NCI-H1436 (cell line): ENCODE results near the gene BICRA.
"Not testable (repeated sequence)": the region's sequence is repeated elsewhere in the genome, so short reads cannot be mapped to it uniquely, and the experiment has no call there.

Source experiments
- DNase-seq: peaks from one replicate; lab custom pipeline; 2025; lab: John Stamatoyannopoulos, UW

The BICRA gene

DNA sequence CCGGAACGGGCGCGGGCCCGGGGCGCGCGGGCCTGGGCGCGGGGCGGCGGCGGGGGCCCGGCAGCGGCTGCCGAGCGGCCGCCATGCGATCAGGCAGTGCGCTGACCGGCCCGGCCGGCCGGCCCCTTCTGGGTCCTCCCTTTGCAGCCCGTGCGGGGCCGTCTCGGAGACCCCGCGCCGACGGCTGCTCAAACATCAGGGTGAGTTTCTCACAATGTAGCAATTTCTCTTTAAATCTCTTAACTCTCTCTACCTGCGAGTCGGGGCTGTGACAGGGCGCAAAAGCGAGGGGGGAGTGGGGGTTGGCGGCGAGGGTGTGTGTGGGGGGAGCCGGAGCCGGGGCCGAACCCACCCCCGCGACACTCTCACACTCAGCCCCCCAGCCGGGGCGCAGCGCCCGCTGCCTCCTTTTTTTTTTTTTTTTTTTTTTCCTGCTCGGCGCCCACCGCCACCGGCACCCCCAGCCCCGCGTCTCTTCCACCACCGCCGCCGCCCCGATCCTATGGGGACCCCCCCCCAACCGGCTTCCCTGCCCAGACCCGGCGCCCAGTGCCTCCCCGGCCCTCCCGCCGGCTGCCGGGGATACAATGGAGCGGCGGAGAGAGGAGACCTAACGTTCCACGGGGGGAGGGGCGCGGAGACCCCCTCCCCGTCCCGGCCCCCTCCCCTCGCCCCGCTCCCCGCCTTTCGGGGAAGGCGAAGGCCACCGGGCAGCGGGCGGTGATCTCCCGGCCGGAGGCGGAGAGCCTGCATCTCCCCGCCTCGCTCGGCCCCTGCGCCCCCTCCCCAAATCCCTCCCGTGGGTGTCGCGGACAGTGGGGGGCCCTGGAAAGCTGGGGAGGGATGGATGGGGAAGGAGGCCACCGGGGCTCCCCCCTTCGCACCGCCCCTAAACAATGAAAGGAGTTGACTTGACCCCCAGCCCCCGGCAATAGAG, at the start of gene BICRA:
BICRA (plus strand) TSS at position 166 of the 937 bp plus-strand sequence. CDS start 64,441 bp downstream, outside the sequence.
- peak; percentile 89 for DNase-seq

DNA sequence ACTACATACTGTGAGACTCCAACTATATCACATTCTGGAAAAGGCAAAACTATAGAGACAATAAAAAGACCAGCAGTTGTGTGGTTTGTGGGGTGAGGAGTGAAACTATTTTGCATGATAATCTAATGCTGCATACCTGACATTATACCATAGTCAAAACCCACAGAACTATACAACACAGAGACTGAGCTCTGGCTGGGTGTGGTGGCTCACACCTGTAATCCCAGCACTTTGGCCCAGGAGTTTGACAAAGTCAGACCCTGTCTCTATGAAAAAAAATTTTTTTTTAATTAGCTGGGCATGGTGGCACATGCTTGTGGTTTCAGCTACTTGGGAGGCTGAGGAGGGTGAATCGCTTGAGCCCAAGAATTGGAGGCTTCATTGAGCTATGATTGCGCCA, 47.9 kb upstream of the BICRA start:
- DNase-seq: no peak

DNA sequence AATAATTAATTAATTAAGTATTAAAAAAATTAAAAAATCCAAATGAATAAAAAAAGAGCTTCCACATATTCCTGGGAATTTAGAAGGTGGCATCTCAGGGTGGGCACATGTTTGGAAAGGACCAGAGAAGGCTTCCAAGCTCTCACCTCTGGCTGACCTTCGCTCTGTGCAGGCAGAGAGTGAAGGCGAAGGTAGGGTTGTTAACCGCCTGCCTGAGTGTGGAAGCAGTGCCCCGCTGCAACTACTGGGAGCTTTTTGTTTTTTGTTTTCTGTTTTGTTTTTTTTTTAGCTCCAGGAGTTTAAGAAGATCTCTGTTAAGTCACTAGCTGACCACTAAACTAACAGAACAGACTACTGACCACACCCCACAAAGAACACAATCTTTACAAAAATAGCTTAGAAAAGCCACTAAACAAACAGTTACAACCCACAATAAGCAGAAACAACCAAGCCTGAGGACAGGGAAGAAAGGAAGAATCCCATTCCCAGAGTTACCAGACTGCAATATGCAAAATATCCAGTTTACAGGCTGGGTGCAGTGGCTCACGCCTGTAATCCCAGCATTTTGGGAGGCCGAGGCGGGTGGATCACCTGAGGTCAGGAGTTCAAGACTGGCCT, 47.4 kb upstream of the BICRA start:
- DNase-seq: no peak

DNA sequence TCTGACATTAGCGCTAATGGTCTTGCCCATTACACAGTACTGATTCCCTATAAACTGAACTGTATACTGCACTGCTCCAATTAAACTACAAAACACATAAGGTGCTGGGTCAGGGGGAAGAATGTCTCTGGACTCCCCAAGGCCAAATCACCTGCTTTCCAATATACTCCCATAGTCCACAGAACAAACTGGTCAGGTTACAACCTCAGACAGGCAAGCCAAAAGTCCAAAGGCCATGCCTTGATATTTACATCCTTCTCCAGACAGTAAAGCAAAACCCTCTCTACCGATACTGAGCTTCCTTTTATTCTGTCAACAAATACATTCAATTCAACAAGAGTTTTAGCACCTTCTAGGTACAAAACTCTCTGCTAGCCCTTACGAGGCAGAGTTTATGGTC, 44.9 kb upstream of the BICRA start:
- DNase-seq: no peak

DNA sequence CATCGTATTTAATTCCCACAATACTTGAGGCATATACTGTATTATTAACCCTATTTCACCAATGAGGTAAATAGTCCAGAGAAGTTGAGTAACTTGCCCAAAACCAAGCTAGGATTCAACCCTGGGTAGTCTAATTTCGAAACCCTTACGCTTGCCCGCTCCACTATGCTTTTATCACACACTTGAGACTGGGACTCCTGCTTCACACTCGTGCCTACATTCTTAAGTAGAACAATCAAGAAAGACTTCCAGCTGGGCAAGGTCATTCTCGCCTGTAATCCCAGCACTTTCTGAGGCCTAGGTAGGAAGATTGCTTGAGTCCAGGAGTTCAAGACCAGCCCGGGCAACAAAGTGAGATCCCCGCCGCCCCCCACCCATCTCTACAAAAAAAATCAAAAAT, 39.6 kb upstream of the BICRA start:
- DNase-seq: no peak

DNA sequence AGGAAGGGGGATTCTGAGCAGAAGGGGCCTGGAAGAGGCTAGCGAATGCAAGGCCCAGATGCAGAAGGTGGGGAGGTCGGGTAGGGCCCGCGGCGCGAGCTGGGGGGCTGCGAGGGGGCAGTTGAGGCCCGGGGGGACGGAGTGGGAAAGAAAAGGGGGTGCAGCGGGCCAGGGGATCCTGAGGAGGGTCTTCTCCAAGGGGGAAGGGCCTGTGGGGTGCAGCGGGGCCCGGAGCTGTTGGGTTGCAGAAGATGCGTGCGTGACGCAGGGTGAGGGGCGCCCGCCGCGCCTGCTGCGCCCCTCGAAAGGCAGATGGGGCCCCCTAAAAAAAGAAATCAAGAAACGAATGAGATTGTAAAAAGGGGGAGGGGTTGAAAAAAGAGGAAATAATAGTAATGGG, 36.3 kb upstream of the BICRA start:
- DNase-seq: no peak

DNA sequence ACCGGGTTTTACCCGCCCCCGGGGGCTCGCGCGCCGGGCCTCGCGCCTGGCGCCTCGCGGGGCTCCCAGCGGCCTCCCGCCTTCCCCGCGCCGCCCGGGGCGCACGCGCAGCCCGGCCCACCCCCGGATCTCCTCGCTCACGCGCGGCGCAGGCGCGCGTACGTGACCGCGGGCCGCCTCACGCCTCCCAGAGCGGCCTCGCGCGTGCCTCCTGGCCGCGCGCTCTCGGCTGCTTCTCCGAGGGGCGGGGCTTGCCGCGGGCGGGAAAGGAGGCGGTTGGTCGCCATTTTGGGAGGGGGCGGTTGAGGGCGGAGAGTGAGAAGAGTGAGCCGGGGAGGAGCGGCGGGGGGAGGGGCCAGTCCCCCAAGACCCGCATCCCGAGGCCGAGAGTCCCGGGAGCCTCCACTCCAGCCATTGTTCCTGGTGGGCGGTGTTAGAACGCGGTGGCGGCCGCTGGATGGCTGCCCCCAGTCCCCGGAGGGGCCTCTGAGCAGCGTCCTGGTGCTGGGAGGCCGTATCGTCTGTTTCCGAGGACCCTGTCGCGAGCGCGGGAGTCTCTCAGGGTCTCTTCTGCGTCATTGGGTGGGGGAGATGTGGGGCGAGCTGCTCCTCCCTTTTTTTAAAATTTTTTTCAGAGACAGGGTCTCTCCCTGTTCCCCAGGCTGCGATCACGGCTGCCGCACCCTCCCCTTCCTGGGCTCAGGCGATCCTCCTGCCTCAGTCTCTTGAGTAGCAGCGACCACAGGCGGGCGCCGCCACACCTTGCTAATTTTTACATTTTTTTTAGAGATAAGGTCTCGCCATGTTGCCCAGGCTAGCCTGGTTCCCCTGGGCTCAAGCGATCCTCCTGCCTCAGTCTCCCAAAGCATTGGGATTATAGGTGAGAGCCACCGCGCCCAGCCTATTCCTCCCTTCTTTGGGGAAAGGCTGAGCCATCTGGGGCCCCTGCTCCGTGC, 35.6 kb upstream of the BICRA start, which contains the start of gene ZNF541:
ZNF541 (minus strand) TSS at position 78 of the 956 bp plus-strand sequence. CDS start 17,292 bp downstream, outside the sequence.
- DNase-seq: no peak

DNA sequence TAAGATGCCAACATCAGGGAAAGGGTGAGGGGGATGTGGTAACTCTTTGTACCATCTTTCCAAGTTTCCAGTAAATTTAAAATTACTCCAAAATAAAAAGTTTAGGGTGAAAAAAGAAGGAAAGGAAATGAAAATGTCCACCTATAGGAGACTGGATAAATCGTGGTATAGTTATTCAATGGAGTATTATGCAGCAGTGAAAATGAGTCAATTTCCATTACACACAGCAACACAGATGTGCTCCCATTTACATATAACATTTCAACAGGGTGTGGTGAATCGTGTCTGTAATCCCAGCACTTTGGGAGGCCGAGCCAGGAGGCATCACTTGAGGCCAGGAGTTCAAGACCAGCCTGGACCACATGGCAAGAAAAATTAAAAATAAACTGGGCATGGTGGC, 28.5 kb upstream of the BICRA start:
- DNase-seq: no peak

DNA sequence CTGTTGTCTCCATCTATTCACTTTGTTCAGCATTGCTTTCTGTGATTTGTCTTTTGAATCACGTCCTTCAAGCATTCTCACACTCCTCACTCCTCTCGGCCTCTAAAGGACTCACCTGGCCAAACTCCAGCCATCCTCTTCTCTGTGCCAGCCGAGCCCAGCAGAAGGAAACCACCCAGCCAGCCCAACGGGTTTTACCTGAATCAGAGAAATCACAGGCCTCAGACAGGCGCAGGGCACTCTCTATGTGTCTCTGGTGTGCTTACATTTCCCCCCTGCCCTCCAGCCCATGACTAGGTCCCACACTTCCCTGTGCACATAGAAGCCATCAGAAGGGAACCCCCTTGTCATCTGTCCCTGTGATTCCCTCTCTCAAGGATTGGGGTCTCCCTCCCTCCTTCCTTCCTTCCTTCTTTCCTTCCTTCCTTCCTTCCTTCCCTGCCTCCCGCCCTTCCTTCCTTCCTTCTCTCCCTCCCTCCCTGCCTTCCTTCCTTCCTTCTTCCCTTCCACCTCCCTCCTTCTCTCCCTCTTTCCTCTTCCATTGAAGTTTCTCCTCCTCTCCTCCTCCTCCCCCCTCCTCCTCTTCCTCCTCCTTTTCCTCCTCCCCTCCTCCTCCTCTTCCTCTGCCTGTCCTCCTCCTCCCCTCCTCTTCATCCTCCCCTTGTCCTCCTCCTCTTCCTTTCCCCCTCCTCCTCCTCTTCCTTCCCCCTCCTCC, 27.2 kb upstream of the BICRA start:
- DNase-seq: no peak

DNA sequence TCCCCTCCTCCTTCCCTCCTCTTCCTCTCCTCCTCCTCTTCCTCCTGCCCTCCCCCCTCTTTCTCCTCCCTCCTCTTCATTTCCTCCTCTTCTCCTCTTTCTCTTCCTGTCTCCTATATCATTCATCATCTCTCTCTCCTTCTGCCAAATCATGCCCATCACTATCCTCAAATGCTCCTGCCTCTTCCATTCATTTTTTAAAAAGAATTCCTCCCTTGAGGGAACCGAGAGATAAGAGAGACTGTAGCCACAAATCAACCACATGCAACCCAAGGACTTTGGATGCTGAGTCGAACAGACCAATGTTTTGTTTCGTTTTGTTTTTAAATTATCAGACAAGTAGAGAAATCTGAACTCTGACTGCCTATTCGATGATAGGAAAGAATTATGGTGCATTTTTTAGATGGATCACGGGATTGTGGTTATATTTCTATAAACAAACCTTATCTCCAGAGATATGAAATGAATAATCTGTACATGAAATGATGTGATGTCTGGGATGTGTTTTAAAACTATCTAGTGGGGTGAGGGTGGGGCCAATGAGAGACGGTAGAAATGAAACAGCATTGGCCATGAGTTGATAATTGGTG, 26.5 kb upstream of the BICRA start:
- no peak for DNase-seq

DNA sequence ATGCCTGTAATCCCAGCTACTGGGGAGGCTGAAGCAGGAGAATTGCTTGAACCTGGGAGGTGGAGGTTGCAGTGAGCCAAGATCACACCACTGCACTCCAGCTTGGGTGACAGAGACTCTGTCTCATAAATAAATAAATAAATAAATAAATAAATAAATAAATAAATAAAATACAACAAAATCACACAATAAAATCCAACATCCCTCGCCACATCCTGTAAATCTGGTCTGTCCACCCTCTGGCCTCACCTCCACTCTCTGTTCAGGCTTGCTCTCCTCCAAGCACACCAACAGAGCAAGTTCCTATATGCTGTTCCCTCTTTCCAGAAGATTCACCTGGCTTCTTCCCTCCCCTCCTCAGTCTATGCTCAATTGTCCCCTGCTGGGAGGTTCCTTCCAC, 25.8 kb upstream of the BICRA start:
- not testable (repeated sequence) for DNase-seq

DNA sequence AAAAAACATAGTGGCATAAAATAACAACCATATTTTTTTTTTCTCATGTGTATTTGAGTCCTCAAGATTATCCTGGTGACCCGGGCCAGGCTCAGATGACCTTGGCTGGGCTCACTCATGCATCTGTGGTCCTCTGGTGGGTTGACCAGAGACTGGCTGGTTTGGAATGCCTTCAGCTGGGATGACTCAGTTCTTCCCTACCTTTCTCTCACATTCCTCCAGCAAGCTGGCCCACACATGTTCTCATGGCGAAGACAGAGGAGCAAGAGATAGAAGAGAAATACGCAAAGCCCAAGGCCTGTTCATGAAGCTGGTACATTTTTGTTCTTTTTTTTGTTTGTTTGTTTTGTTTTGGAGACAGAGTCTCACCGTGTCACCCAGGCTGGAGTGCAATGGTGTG, 21.6 kb upstream of the BICRA start:
- no peak for DNase-seq

DNA sequence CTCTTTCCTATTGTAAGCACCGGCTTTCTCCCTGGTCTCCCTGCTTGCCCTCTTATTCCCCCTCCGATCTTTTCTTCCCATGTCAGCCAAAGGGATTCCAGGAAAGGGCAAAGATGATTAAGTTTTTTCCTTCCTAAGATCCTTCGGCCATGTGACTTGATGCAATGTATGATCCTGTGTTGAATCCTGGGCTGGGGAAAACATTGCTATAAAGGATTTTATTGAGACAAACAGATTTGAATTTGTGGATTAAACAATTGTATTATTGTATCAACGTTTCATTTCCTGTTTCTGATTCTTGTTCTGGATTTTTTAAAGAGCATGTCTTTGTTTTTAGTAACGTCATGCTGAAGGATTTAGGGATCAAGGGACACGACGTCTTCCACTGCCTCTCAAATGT, 19.1 kb upstream of the BICRA start:
- DNase-seq: no peak

DNA sequence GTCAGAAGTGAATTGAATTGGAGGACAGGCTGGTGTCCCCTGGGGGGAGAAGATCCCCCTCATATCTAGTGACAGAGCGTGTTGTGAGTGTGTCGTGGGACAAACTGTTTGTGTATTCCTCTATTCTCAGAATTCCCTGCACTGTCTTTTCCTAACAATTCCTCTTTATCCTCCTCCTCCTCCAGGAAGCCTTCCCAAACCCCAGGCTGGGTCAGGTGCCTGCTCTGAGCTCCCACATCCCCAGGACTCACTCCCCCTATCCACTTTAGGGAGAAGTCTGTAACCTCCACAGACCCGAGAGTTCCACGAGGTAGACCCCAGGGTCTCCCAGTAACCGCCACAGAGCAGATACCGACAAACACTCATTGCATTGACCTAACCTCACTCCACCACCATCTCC, 15.1 kb upstream of the BICRA start:
- DNase-seq: no peak

DNA sequence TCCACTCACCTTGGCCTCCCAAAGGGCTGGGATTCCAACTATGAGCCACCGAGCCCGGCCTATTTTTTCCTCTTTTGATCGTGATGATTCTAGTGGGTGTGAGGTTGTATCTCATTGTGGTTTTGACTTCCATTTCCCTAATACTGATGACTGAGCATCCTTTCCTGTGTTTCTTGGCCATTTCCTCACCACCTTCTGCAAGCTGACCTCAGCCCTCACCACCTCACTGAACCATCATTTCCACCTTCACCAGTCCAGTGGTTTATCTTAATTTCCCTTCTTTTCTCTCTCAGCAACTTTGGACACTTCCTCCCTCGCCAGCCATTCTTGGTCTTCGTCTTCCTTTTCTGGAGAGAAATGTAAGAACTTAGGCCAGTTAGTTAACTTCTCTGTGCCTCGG, 13.0 kb upstream of the BICRA start:
- DNase-seq: no peak

DNA sequence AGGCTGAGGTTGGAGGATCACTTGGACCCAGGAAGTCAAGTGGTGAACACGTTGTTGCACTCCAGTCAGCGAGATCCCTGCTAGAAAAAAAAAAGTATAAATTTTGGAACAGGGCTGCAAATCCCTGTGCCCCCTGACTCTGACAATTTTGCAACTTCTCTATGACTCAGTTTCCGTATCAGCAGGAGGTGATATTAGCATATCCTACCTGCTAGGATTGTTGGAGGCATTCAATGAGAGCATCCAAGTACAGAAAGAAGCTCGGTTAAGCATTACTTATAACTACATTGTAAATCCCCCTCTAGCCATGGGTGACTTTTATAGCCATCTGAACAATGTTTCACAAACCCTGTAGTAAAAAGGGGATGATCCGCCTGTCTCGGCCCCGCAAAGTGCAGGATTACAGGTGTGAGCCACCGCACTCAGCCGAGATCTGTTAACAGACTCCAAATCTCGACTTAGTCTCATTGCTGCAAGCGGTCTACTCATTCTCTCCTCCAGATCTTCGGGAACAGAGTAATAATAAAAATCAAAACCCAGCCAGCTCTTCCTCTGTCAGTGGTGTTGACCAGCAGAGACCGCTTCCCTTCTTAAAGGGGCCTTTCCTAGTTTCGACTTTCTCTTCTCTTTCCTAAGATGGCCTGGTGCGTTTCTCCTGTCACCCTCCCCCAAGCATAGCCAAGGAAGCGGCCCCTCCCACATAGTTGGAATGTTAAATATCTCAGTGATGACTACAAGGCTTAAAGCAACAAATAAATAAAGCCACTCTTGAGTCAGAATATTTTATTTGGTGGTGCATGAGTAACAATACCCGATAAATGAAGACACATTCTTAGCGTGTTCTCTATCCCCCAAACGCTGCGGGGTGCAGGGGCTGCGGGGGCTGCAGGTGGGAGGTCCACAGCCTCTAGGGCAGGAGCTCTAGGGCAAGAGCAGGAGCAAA, 10.3 kb upstream of the BICRA start:
- DNase-seq: no peak

DNA sequence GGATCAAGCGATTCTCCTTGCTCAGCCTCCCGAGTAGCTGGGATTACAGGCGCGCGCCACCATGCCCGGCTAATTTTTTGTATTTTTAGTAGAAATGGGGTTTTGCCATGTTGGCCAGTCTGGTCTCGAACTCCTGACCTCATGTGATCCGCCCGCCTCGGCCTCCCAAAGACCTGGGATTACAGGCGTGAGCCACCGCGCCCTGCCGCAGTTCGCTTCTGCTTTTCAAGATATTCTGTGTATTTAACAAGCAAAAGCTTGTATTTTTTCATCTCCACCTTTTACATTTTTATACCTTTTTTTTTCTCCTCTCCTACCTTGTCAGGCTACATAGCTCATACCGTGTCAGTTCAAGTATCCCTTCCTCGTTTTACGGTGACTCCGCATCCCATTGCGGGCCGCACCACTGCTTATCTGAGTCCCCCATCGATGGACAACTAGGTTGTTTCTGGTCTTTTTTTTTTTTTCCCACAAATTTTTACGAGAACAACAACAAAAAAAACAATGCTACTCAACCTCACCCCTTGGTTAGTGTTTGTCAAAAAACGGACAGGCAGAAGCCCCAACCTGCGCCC, 9.2 kb upstream of the BICRA start:
- DNase-seq: not testable (repeated sequence)

DNA sequence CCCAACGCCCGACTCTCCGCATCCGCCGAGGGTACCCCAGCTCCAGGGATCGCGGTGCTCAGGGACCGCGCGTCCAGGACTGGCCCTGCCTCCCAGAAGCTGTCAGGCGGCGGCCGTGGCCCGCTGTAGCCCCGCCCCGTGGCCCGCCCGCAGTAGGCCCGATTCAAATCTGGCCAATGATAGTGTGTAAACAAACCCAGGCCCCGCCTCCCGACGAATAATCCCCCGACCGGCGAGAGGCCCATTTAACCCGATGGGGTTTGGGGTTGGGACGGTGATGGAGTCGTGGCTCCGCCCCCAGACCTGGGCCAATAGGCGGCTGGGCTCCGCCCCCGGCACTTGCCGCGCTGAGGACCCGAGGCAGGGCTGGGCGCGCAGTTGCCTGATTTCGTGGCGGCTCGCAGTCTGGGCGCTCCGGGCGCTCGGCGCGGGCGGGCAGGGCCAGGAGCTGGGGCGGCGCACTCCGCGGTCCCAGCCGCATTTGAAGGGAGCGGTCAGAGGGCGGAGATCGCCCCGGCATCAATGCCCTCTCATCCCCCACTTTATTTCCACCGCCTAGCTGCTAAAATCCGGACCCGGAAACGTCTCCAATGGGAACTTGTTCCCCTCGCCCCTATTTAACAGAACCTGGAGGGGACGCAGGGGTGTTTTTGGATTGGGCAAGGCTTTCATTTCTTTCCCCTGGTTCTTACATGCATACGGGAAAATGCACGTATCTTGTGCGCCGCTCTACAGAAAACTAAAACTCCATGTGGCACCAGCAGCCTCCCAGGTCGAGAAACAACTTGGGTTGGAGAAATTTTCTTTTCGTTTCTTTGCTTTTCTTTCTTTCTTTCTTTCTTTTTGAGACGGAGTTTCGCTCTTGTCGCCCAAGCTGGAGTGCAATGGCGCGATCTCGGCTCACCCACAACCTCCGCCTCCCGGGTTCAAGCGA, 8.4 kb upstream of the BICRA start:
- DNase-seq: peak; percentile 100
